ENCODE results near the gene IREB2.
"Not testable (repeated sequence)": the region's sequence is repeated elsewhere in the genome, so short reads cannot be mapped to it uniquely, and the experiment has no call there.

The IREB2 gene

GRCh38 chr15:78501857-78502256, 63.8 kb downstream of the IREB2 start:
- no peak for DNase-seq (ENCODE audit: low read depth)
- H3K9ac ChIP-seq (ENCODE audit: low read length): no peak overlapping the region
- peaks cover 45% of the 10 kb centered on the region for H3K36me3 ChIP-seq (ENCODE audit: control insufficient read depth, insufficient read depth, low read length, severe bottlenecking)
- H3K4me1 ChIP-seq (ENCODE audit: control insufficient read depth, insufficient read depth, low read length): no peaks in the 10 kb centered on the region
- H3K4me3 ChIP-seq (ENCODE audit: low read length): no peak overlapping the region
- H3K27me3 ChIP-seq (replicated peaks; ENCODE audit: control insufficient read depth, insufficient read depth, low read length): no peaks in the 10 kb centered on the region
- H3K9me3 ChIP-seq (ENCODE audit: control insufficient read depth, low read length): no peaks in the 10 kb centered on the region

DNA sequence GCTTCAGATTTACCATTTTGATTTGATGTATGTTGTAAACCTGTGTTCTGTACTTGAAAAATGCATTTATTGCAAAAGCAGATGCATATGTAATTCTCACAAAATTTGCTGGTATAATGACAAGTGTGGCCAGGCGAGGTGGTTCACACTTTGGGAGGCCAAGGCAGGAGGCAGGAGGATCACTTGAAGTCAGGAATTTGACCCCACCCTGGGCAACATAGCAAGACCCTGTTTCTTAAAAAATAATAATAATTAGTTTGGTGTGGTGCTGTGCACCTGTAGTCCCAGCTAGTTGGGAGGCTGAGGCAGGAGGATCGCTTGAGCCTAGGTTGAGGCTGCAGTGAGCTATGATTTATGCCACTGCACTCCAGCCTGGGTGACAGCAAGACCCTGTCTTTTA, 64.6 kb downstream of the IREB2 start:
- DNase-seq (ENCODE audit: low read depth): no peak
- H3K36me3 ChIP-seq (ENCODE audit: control insufficient read depth, insufficient read depth, low read length, severe bottlenecking): peaks cover 37% of the 10 kb centered on the region
- no peaks in the 10 kb centered on the region for H3K9me3 ChIP-seq (ENCODE audit: control insufficient read depth, low read length)
- no peaks in the 10 kb centered on the region for H3K27me3 ChIP-seq (replicated peaks; ENCODE audit: control insufficient read depth, insufficient read depth, low read length)
- no peaks in the 10 kb centered on the region for H3K4me1 ChIP-seq (ENCODE audit: control insufficient read depth, insufficient read depth, low read length)
- no peak overlapping the region for H3K9ac ChIP-seq (ENCODE audit: low read length)
- H3K4me3 ChIP-seq (ENCODE audit: low read length): no peak overlapping the region

DNA sequence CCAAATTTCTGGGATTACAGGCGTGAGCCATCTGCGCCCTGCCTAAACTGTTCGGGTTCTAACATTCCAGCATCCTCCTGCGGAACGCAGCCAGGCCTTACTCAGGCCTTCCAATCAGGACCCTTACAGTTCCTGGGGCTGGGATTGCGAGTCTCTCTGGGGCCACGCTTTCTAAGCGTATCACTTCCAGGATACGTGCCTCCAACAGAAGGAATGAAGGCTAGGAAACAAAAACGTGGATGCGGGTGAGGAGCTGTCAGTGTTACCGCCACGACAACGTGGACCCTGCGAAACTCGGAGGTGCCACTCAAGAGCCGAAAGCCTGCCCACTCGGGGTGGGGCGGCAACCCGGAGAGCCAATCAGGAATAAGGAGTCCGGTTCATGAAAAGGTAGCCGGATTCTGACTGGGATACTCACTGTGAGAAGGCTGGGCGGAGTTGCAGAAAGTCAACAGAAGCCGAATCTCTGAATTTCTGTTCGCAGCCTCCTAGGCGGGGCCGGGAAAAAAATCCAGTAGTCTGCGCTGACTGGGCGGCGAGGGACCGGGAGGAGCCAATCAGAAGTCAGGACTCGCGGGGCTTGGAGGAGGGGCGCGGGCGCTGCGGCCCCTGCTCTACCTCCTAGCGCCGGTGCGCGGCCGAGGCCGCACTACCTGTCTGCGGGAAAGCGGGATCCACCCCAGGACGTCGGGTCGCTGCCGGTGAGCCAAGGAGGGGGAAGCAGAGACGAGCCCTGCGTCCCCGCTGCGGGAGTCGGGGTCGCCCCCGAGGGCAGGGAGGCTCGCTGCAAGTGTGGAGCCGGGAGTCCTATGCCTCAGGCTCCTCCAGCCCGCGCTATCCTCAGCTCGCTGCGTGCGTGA, 69.2 kb downstream of the IREB2 start, which contains the start of gene HYKK:
TSS of gene HYKK (plus strand) at position 607 of the 860 bp plus-strand sequence. CDS start 5,512 bp downstream, outside the sequence.
- Histone ChIP-seq H3K9ac (ENCODE audit: low read length) (peak within 1 kb of the TSS; percentile 83), H3K9me3 (ENCODE audit: control insufficient read depth, low read length) (no peaks in the 10 kb centered on the region), H3K36me3 (ENCODE audit: control insufficient read depth, insufficient read depth, low read length, severe bottlenecking) (no peaks in the 10 kb centered on the region), H3K4me3 (ENCODE audit: low read length) (peak within 1 kb of the TSS; percentile 90), H3K27me3 (replicated peaks; ENCODE audit: control insufficient read depth, insufficient read depth, low read length) (no peaks in the 10 kb centered on the region), H3K4me1 (ENCODE audit: control insufficient read depth, insufficient read depth, low read length) (peaks cover 6% of the 10 kb centered on the region)
- DNase-seq (ENCODE audit: low read depth): peak; percentile 99

DNA sequence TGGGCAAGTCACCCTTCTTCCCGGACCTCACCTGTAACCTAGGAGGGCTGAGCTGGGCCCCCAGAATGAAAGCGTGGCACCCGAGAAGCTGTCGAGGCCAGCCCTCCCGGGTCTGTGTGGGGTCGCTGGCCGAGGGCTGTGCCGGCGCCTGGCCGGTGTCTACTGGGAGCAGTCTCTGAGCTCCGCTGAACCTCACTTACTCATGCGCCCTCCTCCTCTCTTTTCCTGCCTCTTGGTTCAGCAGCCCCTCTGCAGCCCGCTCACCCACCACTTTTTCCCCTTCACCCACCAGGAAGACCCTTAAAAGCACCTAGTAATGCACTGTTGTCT, 69.8 kb downstream of the IREB2 start:
- Histone ChIP-seq H3K27me3 (replicated peaks; ENCODE audit: control insufficient read depth, insufficient read depth, low read length) (no peaks in the 10 kb centered on the region), H3K4me1 (ENCODE audit: control insufficient read depth, insufficient read depth, low read length) (peaks cover 6% of the 10 kb centered on the region), H3K9me3 (ENCODE audit: control insufficient read depth, low read length) (no peaks in the 10 kb centered on the region), H3K4me3 (ENCODE audit: low read length) (peak overlapping the region; percentile 90), H3K36me3 (ENCODE audit: control insufficient read depth, insufficient read depth, low read length, severe bottlenecking) (no peaks in the 10 kb centered on the region), H3K9ac (ENCODE audit: low read length) (peak overlapping the region; percentile 83)
- DNase-seq (ENCODE audit: low read depth): no peak

DNA sequence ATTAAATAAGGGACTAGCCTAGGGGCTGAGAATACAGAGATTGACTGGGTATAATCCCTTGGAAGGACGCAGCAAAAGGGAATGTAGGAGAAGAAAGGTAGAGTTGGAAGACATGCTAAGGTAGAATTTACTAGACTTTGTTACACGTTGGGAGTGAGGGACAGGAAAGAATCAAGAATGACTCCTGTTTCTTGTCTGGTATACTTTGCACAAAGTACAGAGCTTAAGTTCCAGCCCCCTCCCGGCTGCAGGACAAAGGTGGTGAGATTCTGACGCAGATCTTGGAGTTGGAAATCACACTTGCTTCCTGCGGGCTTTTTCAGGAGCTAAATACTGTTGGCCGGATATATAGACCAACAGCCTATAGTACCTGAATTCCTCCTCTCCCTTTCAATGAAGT, 70.3 kb downstream of the IREB2 start:
- DNase-seq (ENCODE audit: low read depth): no peak
- Histone ChIP-seq H3K27me3 (replicated peaks; ENCODE audit: control insufficient read depth, insufficient read depth, low read length) (no peaks in the 10 kb centered on the region), H3K9me3 (ENCODE audit: control insufficient read depth, low read length) (no peaks in the 10 kb centered on the region), H3K4me3 (ENCODE audit: low read length) (peak overlapping the region; percentile 90), H3K9ac (ENCODE audit: low read length) (peak overlapping the region; percentile 83), H3K4me1 (ENCODE audit: control insufficient read depth, insufficient read depth, low read length) (peaks cover 6% of the 10 kb centered on the region), H3K36me3 (ENCODE audit: control insufficient read depth, insufficient read depth, low read length, severe bottlenecking) (no peaks in the 10 kb centered on the region)

GRCh38 chr15:78509726-78510312, 71.8 kb downstream of the IREB2 start:
- H3K9me3 ChIP-seq (ENCODE audit: control insufficient read depth, low read length): no peaks in the 10 kb centered on the region
- no peak overlapping the region for H3K4me3 ChIP-seq (ENCODE audit: low read length)
- peaks cover 6% of the 10 kb centered on the region for H3K4me1 ChIP-seq (ENCODE audit: control insufficient read depth, insufficient read depth, low read length)
- no peaks in the 10 kb centered on the region for H3K27me3 ChIP-seq (replicated peaks; ENCODE audit: control insufficient read depth, insufficient read depth, low read length)
- no peaks in the 10 kb centered on the region for H3K36me3 ChIP-seq (ENCODE audit: control insufficient read depth, insufficient read depth, low read length, severe bottlenecking)
- no peak overlapping the region for H3K9ac ChIP-seq (ENCODE audit: low read length)
- no peak for DNase-seq (ENCODE audit: low read depth)

- H3K36me3 ChIP-seq (ENCODE audit: control insufficient read depth, insufficient read depth, low read length, severe bottlenecking); H3K27me3 ChIP-seq (replicated peaks; ENCODE audit: control insufficient read depth, insufficient read depth, low read length); DNase-seq (ENCODE audit: low read depth); H3K4me3 ChIP-seq (ENCODE audit: low read length); H3K9me3 ChIP-seq (ENCODE audit: control insufficient read depth, low read length); H3K9ac ChIP-seq (ENCODE audit: low read length); H3K4me1 ChIP-seq (ENCODE audit: control insufficient read depth, insufficient read depth, low read length): not testable (repeated sequence)
Observed at GRCh38 chr15:78520035-78520434, 82.0 kb downstream of the IREB2 start.

DNA sequence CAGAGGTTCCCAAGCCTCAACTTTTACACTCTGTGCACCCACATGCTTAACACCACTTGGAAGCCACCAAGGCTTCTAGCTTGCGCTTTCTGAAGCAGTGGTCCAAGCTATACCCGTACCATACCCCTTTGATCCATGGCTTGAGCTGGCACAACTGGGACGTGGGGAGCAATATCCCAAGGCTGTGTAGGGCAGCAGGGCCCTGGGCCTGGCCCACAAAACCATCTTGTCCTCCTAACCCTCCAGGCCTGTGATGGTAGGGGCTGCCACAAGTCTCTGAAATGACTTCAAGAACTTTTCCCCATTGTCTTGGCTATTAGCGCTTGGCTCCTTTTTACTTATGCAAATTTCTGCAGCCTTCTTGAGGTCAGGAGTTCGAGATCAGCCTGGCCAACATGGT, 86.2 kb downstream of the IREB2 start:
- no peaks in the 10 kb centered on the region for H3K36me3 ChIP-seq (ENCODE audit: control insufficient read depth, insufficient read depth, low read length, severe bottlenecking)
- H3K4me3 ChIP-seq (ENCODE audit: low read length): no peak overlapping the region

GRCh38 chr15:78527325-78527724, 89.3 kb downstream of the IREB2 start:
- Histone ChIP-seq H3K9me3 (ENCODE audit: control insufficient read depth, low read length) (no peaks in the 10 kb centered on the region), H3K27me3 (replicated peaks; ENCODE audit: control insufficient read depth, insufficient read depth, low read length) (no peaks in the 10 kb centered on the region), H3K4me3 (ENCODE audit: low read length) (no peak overlapping the region), H3K36me3 (ENCODE audit: control insufficient read depth, insufficient read depth, low read length, severe bottlenecking) (no peaks in the 10 kb centered on the region), H3K9ac (ENCODE audit: low read length) (no peak overlapping the region), H3K4me1 (ENCODE audit: control insufficient read depth, insufficient read depth, low read length) (no peaks in the 10 kb centered on the region)
- DNase-seq (ENCODE audit: low read depth): no peak

More for the DNA sequence above, 86.2 kb downstream of the IREB2 start:
- DNase-seq (ENCODE audit: low read depth): no peak
- H3K4me1 ChIP-seq (ENCODE audit: control insufficient read depth, insufficient read depth, low read length): no peaks in the 10 kb centered on the region
- H3K9ac ChIP-seq (ENCODE audit: low read length): no peak overlapping the region
- H3K27me3 ChIP-seq (replicated peaks; ENCODE audit: control insufficient read depth, insufficient read depth, low read length): no peaks in the 10 kb centered on the region
- no peaks in the 10 kb centered on the region for H3K9me3 ChIP-seq (ENCODE audit: control insufficient read depth, low read length)

DNA sequence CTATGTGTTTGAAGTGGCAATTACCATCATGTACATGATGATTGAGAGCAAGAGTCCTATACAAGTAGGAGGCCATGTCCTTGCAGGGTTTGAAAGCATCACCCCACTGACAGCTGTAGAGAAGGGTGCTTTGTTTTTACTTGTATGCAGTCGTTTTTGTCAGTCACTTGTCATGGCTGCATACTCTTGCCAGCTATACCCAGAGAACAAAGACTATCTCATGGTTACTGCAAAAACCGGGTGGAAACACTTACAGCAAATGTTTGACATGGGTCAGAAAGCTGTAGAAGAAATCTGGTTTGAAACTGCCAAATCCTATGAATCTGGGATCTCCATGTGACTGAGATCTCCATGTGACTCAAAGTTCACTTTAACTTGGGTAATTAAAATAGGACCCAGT, 95.3 kb downstream of the IREB2 start:
- Histone ChIP-seq H3K9me3 (ENCODE audit: control insufficient read depth, low read length) (no peaks in the 10 kb centered on the region), H3K4me1 (ENCODE audit: control insufficient read depth, insufficient read depth, low read length) (peaks cover 8% of the 10 kb centered on the region), H3K36me3 (ENCODE audit: control insufficient read depth, insufficient read depth, low read length, severe bottlenecking) (no peaks in the 10 kb centered on the region), H3K27me3 (replicated peaks; ENCODE audit: control insufficient read depth, insufficient read depth, low read length) (no peaks in the 10 kb centered on the region), H3K4me3 (ENCODE audit: low read length) (no peak overlapping the region), H3K9ac (ENCODE audit: low read length) (no peak overlapping the region)
- no peak for DNase-seq (ENCODE audit: low read depth)

DNA sequence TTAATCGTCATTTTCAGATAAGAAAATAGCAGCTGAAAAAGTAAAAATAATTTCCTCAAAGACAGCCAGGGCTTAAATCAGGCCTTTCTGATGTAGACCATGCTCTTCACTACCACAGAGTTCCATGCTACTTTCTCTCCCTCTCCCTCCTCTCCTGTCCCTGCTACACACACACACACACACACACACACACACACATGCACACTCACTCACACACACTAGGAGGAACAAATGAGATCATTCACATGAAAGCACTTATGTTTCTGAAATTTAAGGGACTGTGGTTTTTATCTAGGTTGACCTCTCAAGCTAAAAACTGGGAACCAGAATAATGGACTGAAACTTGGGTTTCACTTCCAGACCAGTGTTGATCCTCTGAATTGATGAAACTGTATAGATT, 98.1 kb downstream of the IREB2 start:
- H3K4me3 ChIP-seq (ENCODE audit: low read length): no peak overlapping the region
- no peaks in the 10 kb centered on the region for H3K27me3 ChIP-seq (replicated peaks; ENCODE audit: control insufficient read depth, insufficient read depth, low read length)
- H3K4me1 ChIP-seq (ENCODE audit: control insufficient read depth, insufficient read depth, low read length): peaks cover 11% of the 10 kb centered on the region
- DNase-seq (ENCODE audit: low read depth): no peak
- H3K36me3 ChIP-seq (ENCODE audit: control insufficient read depth, insufficient read depth, low read length, severe bottlenecking): no peaks in the 10 kb centered on the region
- no peak overlapping the region for H3K9ac ChIP-seq (ENCODE audit: low read length)
- no peaks in the 10 kb centered on the region for H3K9me3 ChIP-seq (ENCODE audit: control insufficient read depth, low read length)

Measured in adipocyte (in vitro differentiated cells).